ENCODE measurements around the gene SERBP1.

- no peak for TF ChIP-seq CTCF (IDR thresholded peaks at IDR 0.05)
- TF ChIP-seq POLR2A (IDR thresholded peaks at IDR 0.05): no peak
Measured at GRCh38 chr1:67432745-67433144, 2.5 kb upstream of the SERBP1 start.
